ENCODE measurements around the gene TUT1. TPM values are rescaled to one million over a fixed set of nuclear protein-coding genes. Genes with fewer than 3 reads are reported as not detected.
"Not testable (repeated sequence)": the region's sequence is repeated elsewhere in the genome, so short reads cannot be mapped to it uniquely, and the experiment has no call there.

TUT1 gene
- total and polyA plus RNA-seq, 3 experiments from 2014 or later = 13.7 to 32.7 (median 30.8) TPM

DNA sequence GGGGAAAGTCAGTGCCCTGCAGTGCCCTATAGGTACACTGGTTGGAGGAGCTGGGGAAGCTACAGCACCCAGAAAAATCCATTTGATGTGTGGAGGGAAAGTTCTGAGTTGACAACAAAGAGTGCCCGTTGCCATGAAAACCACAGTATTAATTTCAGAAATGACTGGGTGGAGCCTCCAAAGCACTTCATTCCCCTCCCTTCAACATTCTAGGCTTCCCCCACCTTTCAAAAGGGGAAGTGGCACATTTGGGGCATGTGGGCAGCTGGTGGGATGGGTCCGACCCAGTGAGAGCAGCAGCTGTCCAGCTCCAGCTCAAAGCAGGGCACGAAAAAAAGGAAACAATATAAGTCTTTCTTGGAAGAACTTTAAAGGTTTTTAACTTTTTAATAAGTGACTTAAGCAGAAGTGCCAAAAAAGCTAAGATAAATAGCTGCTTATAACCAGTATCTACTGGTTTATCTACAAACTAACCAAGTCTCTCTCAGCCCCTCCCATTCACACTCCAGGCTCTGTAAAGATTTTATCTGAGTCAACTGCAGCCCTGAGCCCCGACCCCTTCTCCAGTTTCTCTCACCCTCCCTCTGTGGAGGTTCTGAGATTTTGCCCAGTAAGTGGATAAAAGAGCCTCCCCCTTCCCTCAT lies 35.7 kb downstream of the TUT1 start:
- POLR2A ChIA-PET = interaction anchor here (0.6 to 11.9 kb wide), 12 partner anchors 13 to 326 kb away, joined by 3 to 193 read pairs (median 4); partner anchors contain the start of genes AHNAK, EEF1G, MTA2 and SLC3A2
- H3K9me3 ChIP-seq (ENCODE audit: low read length) = no peaks in the 10 kb centered on the region

GRCh38 chr11:62554387-62555167 lies 36.7 kb downstream of the TUT1 start:
- DNase-seq = no peak
- ChIA-PET POLR2A (interaction anchor here (0.5 to 11.9 kb wide), 9 partner anchors 12 to 301 kb away, joined by 3 to 193 read pairs (median 7); partner anchors contain the start of genes AHNAK, EEF1G and TUT1), CTCF (interaction anchor here (0.5 to 6.7 kb wide), 7 partner anchors 8 to 130 kb away, joined by 3 to 85 read pairs (median 5); partner anchors contain the start of gene AHNAK)
- Mint-ChIP-seq H3K4me3 (peak overlapping the region; percentile 71 to 88 (median 84)), H3K36me3 (peaks cover under 1 to 9% (median 5%) of the 10 kb centered on the region in 3 donors), H3K4me1 (peaks cover 89 to 99% (median 96%) of the 10 kb centered on the region in 3 donors), H3K9me3 (peaks cover 0 to 3% (median 0%) of the 10 kb centered on the region in 5 donors), H3K27me3 (peaks cover 0 to 3% of the 10 kb centered on the region in 2 donors), H3K27ac (peak overlapping the region; percentile 97 to 100 (median 99))
- Histone ChIP-seq H3K36me3 (ENCODE audit: insufficient read depth, low read length) (peaks cover 6% of the 10 kb centered on the region), H3K27ac (ENCODE audit: low read depth, low read length) (peak overlapping the region; percentile 95), H3K9me3 (ENCODE audit: low read length) (no peaks in the 10 kb centered on the region), H3K4me3 (ENCODE audit: low read length) (no peak overlapping the region), H3K4me1 (ENCODE audit: insufficient read depth, low read length) (peaks cover 96% of the 10 kb centered on the region), H3K27me3 (ENCODE audit: insufficient read depth, low read length, poor library complexity, severe bottlenecking) (no peaks in the 10 kb centered on the region)

More for the DNA sequence above, 35.7 kb downstream of the TUT1 start:
- peaks cover 98% of the 10 kb centered on the region for H3K4me1 ChIP-seq (ENCODE audit: insufficient read depth, low read length)
- peak overlapping the region; percentile 70 for H3K4me3 ChIP-seq (ENCODE audit: low read length)
- peaks cover 11% of the 10 kb centered on the region for H3K36me3 ChIP-seq (ENCODE audit: insufficient read depth, low read length)
- H3K27me3 ChIP-seq (ENCODE audit: insufficient read depth, low read length, poor library complexity, severe bottlenecking) = no peaks in the 10 kb centered on the region
- H3K27ac Mint-ChIP-seq = peak overlapping the region; percentile 97 to 100 (median 99)
- H3K4me1 Mint-ChIP-seq = peaks cover 95 to 100% (median 99%) of the 10 kb centered on the region in 3 donors
- DNase-seq = peak; percentile 55 to 89 (median 84)
- peaks cover 0 to 3% (median 0%) of the 10 kb centered on the region in 5 donors for H3K9me3 Mint-ChIP-seq
- peak overlapping the region; percentile 80 to 95 (median 85) for H3K4me3 Mint-ChIP-seq
- H3K36me3 Mint-ChIP-seq = peaks cover 5 to 19% (median 6%) of the 10 kb centered on the region in 3 donors
- CTCF ChIA-PET = interaction anchor here (0.7 to 6.7 kb wide), 8 partner anchors 9 to 160 kb away, joined by 3 to 85 read pairs (median 6); partner anchors contain the start of gene AHNAK
- H3K27ac ChIP-seq (ENCODE audit: low read depth, low read length) = peak overlapping the region; percentile 95
- peaks cover 0 to 5% of the 10 kb centered on the region in 2 donors for H3K27me3 Mint-ChIP-seq

GRCh38 chr11:62553839-62554361 lies 37.4 kb downstream of the TUT1 start:
- peaks cover 0 to 2% (median 0%) of the 10 kb centered on the region in 3 donors for H3K36me3 Mint-ChIP-seq
- H3K9me3 ChIP-seq (ENCODE audit: low read length) = no peaks in the 10 kb centered on the region
- peaks cover 0 to 3% of the 10 kb centered on the region in 2 donors for H3K27me3 Mint-ChIP-seq
- ChIA-PET CTCF (interaction anchor here (1.9 to 6.7 kb wide), 4 partner anchors 10 to 129 kb away, joined by 4 to 85 read pairs (median 30); no protein-coding TSS in a partner anchor), POLR2A (interaction anchor here (0.5 to 11.9 kb wide), 8 partner anchors 12 to 328 kb away, joined by 4 to 193 read pairs (median 6); partner anchors contain the start of genes AHNAK, EEF1G and TUT1)
- H3K4me1 ChIP-seq (ENCODE audit: insufficient read depth, low read length) = peaks cover 90% of the 10 kb centered on the region
- H3K27ac Mint-ChIP-seq = peak overlapping the region; percentile 97 to 100 (median 99)
- H3K4me1 Mint-ChIP-seq = peaks cover 83 to 94% (median 89%) of the 10 kb centered on the region in 3 donors
- no peak overlapping the region for H3K4me3 ChIP-seq (ENCODE audit: low read length)
- H3K27ac ChIP-seq (ENCODE audit: low read depth, low read length) = peak overlapping the region; percentile 95
- no peak for DNase-seq
- peaks cover 0 to 3% (median 0%) of the 10 kb centered on the region in 5 donors for H3K9me3 Mint-ChIP-seq
- no peaks in the 10 kb centered on the region for H3K36me3 ChIP-seq (ENCODE audit: insufficient read depth, low read length)
- no peaks in the 10 kb centered on the region for H3K27me3 ChIP-seq (ENCODE audit: insufficient read depth, low read length, poor library complexity, severe bottlenecking)
- peak overlapping the region; percentile 71 to 92 (median 84) for H3K4me3 Mint-ChIP-seq

DNA sequence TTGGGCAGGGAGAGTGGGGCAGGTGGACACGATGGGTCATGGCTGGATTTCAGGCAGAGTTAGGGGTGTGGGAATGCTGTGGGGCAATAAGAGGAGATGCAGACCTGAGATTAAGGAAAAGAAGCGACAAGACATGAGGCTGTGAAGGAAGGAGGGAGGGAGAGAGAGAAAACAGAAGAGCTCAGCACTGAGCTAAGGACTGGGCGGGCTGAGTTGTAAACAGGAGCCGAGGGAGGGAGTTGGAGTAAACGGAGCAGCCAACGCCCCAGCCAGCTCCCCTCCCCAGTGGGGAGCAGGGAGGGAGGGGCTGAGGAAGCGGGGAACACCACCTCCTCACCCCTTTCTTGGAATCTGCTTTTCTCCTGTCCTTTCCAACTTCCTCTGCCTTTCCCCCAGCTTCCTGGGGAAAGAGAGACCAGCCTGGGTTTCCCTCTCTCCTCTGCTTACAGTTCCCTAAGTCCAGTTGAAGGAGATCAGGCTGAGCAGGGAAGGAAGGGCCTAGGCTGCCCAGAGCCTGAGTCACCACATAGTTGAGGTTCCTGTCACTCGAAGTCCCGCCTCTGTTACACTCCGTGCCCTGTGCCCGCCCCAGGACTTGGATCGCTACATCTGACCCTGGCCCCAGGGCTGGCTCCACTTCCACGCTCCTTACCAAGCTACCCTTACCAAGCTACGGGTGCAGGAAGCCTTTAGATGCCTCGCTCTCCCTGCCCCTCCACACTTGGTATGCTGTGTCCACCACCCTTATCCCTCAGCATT lies 38.1 kb downstream of the TUT1 start:
- peak overlapping the region; percentile 69 to 92 (median 80) for H3K4me3 Mint-ChIP-seq
- H3K9me3 Mint-ChIP-seq = peaks cover 0 to 3% (median 0%) of the 10 kb centered on the region in 5 donors
- peaks cover 0 to under 1% (median 0%) of the 10 kb centered on the region in 3 donors for H3K36me3 Mint-ChIP-seq
- H3K36me3 ChIP-seq (ENCODE audit: insufficient read depth, low read length) = no peaks in the 10 kb centered on the region
- peaks cover 0 to 3% of the 10 kb centered on the region in 2 donors for H3K27me3 Mint-ChIP-seq
- POLR2A ChIA-PET = interaction anchor here (1.0 to 11.9 kb wide), 7 partner anchors 11 to 328 kb away, joined by 3 to 193 read pairs (median 5); partner anchors contain the start of genes AHNAK, EEF1G and TUT1
- H3K4me3 ChIP-seq (ENCODE audit: low read length) = peak overlapping the region; percentile 47
- H3K4me1 Mint-ChIP-seq = peaks cover 79 to 93% (median 83%) of the 10 kb centered on the region in 3 donors
- H3K27me3 ChIP-seq (ENCODE audit: insufficient read depth, low read length, poor library complexity, severe bottlenecking) = no peaks in the 10 kb centered on the region
- H3K9me3 ChIP-seq (ENCODE audit: low read length) = no peaks in the 10 kb centered on the region
- H3K4me1 ChIP-seq (ENCODE audit: insufficient read depth, low read length) = peaks cover 83% of the 10 kb centered on the region
- peak in 4 of 5 donors; percentile 47 to 84 (median 60) for DNase-seq
- CTCF ChIA-PET = interaction anchor here (1.3 to 6.7 kb wide), 5 partner anchors 10 to 129 kb away, joined by 3 to 85 read pairs (median 7); no protein-coding TSS in a partner anchor
- peak overlapping the region; percentile 95 for H3K27ac ChIP-seq (ENCODE audit: low read depth, low read length)
- peak overlapping the region; percentile 96 to 100 (median 99) for H3K27ac Mint-ChIP-seq

GRCh38 chr11:62552485-62553079 lies 38.7 kb downstream of the TUT1 start:
- Histone ChIP-seq H3K27me3 (ENCODE audit: insufficient read depth, low read length, poor library complexity, severe bottlenecking) (no peaks in the 10 kb centered on the region), H3K36me3 (ENCODE audit: insufficient read depth, low read length) (no peaks in the 10 kb centered on the region), H3K27ac (ENCODE audit: low read depth, low read length) (peak overlapping the region; percentile 95), H3K4me1 (ENCODE audit: insufficient read depth, low read length) (peaks cover 76% of the 10 kb centered on the region), H3K9me3 (ENCODE audit: low read length) (no peaks in the 10 kb centered on the region), H3K4me3 (ENCODE audit: low read length) (peak overlapping the region; percentile 47)
- peak overlapping the region; percentile 69 to 93 (median 84) for H3K4me3 Mint-ChIP-seq
- POLR2A ChIA-PET = interaction anchor here (0.6 to 11.9 kb wide), 11 partner anchors 10 to 329 kb away, joined by 3 to 193 read pairs (median 5); partner anchors contain the start of genes AHNAK, C11orf98, CSKMT and EEF1G
- peaks cover 0 to 3% of the 10 kb centered on the region in 2 donors for H3K27me3 Mint-ChIP-seq
- no peaks in the 10 kb centered on the region for H3K36me3 Mint-ChIP-seq
- peaks cover 0 to 3% (median 0%) of the 10 kb centered on the region in 5 donors for H3K9me3 Mint-ChIP-seq
- peaks cover 80 to 93% (median 82%) of the 10 kb centered on the region in 3 donors for H3K4me1 Mint-ChIP-seq
- CTCF ChIA-PET = interaction anchor here (0.6 to 6.7 kb wide), 8 partner anchors 8 to 201 kb away, joined by 3 to 85 read pairs (median 4); partner anchors contain the start of gene TUT1
- peak overlapping the region; percentile 96 to 100 (median 99) for H3K27ac Mint-ChIP-seq
- no peak for DNase-seq

GRCh38 chr11:62550478-62550877 lies 40.8 kb downstream of the TUT1 start:
- not testable (repeated sequence) for H3K9me3 ChIP-seq (ENCODE audit: low read length); H3K4me3 ChIP-seq (ENCODE audit: low read length); H3K27me3 ChIP-seq (ENCODE audit: insufficient read depth, low read length, poor library complexity, severe bottlenecking); H3K27ac ChIP-seq (ENCODE audit: low read depth, low read length); DNase-seq; H3K9me3 Mint-ChIP-seq; H3K27me3 Mint-ChIP-seq; H3K36me3 ChIP-seq (ENCODE audit: insufficient read depth, low read length); H3K36me3 Mint-ChIP-seq
- peaks cover 61% of the 10 kb centered on the region for H3K4me1 ChIP-seq (ENCODE audit: insufficient read depth, low read length)
- Mint-ChIP-seq H3K4me1 (peaks cover 64 to 80% (median 65%) of the 10 kb centered on the region in 3 donors), H3K4me3 (peak overlapping the region in 4 of 7 donors; percentile 58 to 92 (median 74)), H3K27ac (peak overlapping the region; percentile 96 to 100 (median 99))
- CTCF ChIA-PET = interaction anchor here (1.7 to 6.7 kb wide), 4 partner anchors 7 to 126 kb away, joined by 9 to 85 read pairs (median 36); no protein-coding TSS in a partner anchor
- POLR2A ChIA-PET = interaction anchor here (0.7 to 11.9 kb wide), 2 partner anchors 8 to 143 kb away, joined by 3 to 193 read pairs; partner anchors contain the start of gene AHNAK

All from CD8-positive, alpha-beta memory T cell (primary cell).